GM12874 (cell line): ENCODE results near the gene MDFI.

Source experiments
- CTCF ChIP-seq: IDR thresholded peaks from 2 replicates; pipeline ENCODE4 v1.5.1; 2011; ENCODE audit warnings: low read depth, mild to moderate bottlenecking, control low read depth, low read length, moderate library complexity; ENCODE audit not compliant: insufficient read depth

The MDFI gene

GRCh38 chr6:41675992-41676391 lies 37.7 kb downstream of the MDFI start:
- TF ChIP-seq CTCF: no peak

- TF ChIP-seq CTCF: no peak
Measured at GRCh38 chr6:41676431-41676830, 38.2 kb downstream of the MDFI start.

- TF ChIP-seq CTCF: no peak
Measured at GRCh38 chr6:41677124-41677921, 39.1 kb downstream of the MDFI start.

- no peak for TF ChIP-seq CTCF
Measured at GRCh38 chr6:41678511-41679084, 40.3 kb downstream of the MDFI start.

GRCh38 chr6:41679696-41680095 lies 41.4 kb downstream of the MDFI start:
- no peak for TF ChIP-seq CTCF

- TF ChIP-seq CTCF: no peak
Measured at GRCh38 chr6:41680182-41680965, 42.1 kb downstream of the MDFI start.

- TF ChIP-seq CTCF: peak; percentile 84
Measured at GRCh38 chr6:41682056-41682477, 43.8 kb downstream of the MDFI start.
